GM12875 (cell line): ENCODE measurements around the gene BMPER.

Experiments
- H3K4me3 ChIP-seq: one replicate; pipeline ENCODE4 v1.5.1; 2011; ENCODE audit warnings: low read depth, low read length, control low read depth
- CTCF ChIP-seq: IDR thresholded peaks from 2 replicates; pipeline ENCODE4 v1.5.1; 2011; ENCODE audit warnings: low read depth, mild to moderate bottlenecking, control low read depth, inconsistent platforms, low read length, moderate library complexity, borderline replicate concordance; ENCODE audit not compliant: insufficient read depth

Gene BMPER

GRCh38 chr7:33964417-33965182 lies 59.3 kb downstream of the BMPER start:
- TF ChIP-seq CTCF = no peak
- no peak overlapping the region for H3K4me3 ChIP-seq

DNA sequence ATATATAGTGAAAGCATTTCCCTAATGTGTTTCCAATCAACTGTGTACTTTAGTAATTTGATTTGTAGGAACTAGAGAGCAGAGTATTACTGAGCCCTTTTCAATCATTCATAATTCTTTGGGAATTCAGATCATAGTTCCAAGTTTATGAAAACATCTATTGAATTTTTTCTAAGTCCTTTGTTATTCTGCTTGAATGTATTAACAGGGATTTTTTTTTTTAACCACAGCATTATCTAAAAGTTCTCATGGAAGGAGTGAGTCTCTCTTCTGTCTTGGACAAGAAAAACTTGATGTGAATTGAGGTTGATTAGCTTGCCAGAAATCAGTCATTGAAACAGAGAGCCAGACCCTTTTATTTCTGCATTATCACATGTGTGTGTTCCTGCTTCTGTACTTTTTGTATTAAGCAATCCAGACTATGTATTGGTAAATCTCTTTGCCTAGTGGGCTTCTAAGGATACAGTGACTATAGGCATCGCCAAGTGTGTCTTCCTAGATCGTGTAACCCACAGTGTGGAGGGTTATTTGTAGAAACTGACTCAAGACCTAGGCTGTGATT lies 59.9 kb downstream of the BMPER start:
- H3K4me3 ChIP-seq = no peak overlapping the region

GRCh38 chr7:33968591-33968990 lies 63.3 kb downstream of the BMPER start:
- H3K4me3 ChIP-seq = no peak overlapping the region
- TF ChIP-seq CTCF = no peak

More for the DNA sequence above, 59.9 kb downstream of the BMPER start:
- TF ChIP-seq CTCF = no peak

GRCh38 chr7:33970536-33970935 lies 65.2 kb downstream of the BMPER start:
- no peak overlapping the region for H3K4me3 ChIP-seq
- no peak for TF ChIP-seq CTCF

DNA sequence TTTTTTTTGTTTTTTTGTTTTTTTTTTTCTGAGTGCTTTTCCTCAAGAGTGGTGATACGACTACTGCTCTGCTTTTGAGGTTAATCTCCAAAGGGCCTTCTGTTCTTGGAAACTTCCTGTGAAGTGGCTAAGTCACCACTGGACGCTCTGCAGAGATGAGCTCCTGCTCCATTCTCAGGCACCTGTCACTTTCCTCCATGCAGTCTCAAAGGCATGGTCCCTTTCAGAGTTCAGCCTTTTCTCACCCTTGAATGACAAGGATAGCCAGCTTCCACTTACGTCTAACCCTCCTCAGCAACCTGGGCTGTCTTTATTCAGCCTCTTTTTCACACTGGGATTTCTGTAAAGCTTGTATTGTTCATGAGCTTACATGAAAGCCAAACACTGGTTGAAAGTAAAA lies 65.8 kb downstream of the BMPER start:
- H3K4me3 ChIP-seq = no peak overlapping the region
- no peak for TF ChIP-seq CTCF

GRCh38 chr7:33973231-33974015 lies 68.1 kb downstream of the BMPER start:
- H3K4me3 ChIP-seq = no peak overlapping the region
- TF ChIP-seq CTCF = no peak
